ENCODE results near the gene TSPAN9. TPM values are rescaled to one million over a fixed set of nuclear protein-coding genes. Genes with fewer than 3 reads are reported as not detected.

Gene TSPAN9
- total and polyA plus RNA-seq, 10 of the 15 experiments (the other 5 are each of a cell fraction or from before 2014, with no cell fraction given): 0.03 to 1.0 (median 0.12) TPM; not detected in 5

DNA sequence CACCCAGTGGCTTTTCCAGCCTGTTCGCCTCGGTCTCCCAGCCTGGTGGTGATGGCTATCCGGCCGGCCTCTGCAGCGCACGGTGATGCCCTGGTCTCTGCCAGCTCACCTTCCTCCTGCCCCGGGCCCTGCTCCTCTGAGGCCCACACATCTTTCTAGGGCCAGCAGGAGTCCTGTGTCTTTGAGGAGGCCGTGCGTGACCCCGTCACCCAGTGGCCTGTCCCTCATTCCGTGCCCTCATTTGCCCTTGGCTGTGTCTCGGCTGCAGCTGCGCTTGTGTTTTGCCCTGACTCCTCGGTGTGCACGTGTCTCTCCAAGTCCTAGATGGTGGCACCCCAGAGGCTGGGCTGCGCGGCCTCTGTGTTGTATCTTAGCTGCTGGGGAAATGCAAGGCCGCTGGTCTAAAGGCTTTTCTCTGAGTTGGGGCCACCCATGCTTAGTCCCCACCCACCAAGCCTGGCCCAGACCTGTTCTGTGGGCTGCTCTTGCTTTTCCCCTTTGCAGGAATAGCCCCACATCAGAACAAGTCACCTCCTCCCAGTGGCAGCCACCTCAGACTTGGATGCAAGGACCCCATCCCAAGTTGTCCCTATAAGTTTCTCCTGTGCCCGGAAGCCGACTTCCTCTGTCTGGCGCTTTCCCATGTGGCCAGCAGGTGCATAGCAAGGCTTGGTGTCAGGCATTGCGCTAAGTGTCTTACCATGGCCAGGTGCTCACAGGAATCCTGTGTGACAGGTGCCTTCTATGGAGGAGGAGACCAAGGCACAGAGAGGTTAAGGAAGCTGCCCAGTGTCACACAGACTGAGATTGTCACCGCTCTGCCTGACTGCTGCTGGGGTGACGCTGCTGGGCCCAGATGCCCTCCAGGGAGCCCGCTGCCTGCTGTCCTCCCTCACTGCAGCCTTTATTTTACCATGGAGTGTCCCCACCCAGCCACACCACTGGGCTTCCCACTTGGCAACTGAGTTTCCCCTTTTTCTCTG is 64.5 kb downstream of the TSPAN9 start:
- Histone ChIP-seq H3K9ac (ENCODE audit: control insufficient read depth, insufficient read depth, low read length) (no peak overlapping the region), H3K9me3 (replicated peaks; ENCODE audit: control insufficient read depth, insufficient read depth, low read length) (no peaks in the 10 kb centered on the region), H3K4me1 (ENCODE audit: control insufficient read depth, insufficient read depth, low read length) (no peaks in the 10 kb centered on the region), H3K4me3 (no peak overlapping the region), H3K4me2 (ENCODE audit: control insufficient read depth, insufficient read depth) (no peak overlapping the region), H3K79me2 (ENCODE audit: control insufficient read depth, insufficient read depth, low read length) (no peaks in the 10 kb centered on the region), H4K20me1 (ENCODE audit: control insufficient read depth, insufficient read depth) (no peaks in the 10 kb centered on the region), H3K36me3 (ENCODE audit: control insufficient read depth in 2 of 2, insufficient read depth in 2 of 2, low read length in 1 of 2) (no peaks in the 10 kb centered on the region), H2AFZ (ENCODE audit: control insufficient read depth, low read depth, low read length) (no peak overlapping the region), H3K27me3 (replicated peaks in 1 of 2; ENCODE audit: control insufficient read depth in 2 of 2, insufficient read depth in 2 of 2, low read length in 1 of 2) (peaks cover 0 to 3% of the 10 kb centered on the region in 2 experiments; a peak in 3 of 4 replicates), H3K27ac (ENCODE audit: control insufficient read depth, insufficient read depth) (no peak overlapping the region)
- BruUV-seq (replicated peaks): no TSS peak
- FAIRE-seq: no peak
- WGBS (ENCODE audit: insufficient coverage, insufficient replicate concordance, low lambda C conversion rate, missing lambda C conversion rate): 55% methylated on average over 25 of the region's 25 CpGs
- DNase-seq (ENCODE audit: low read depth, low spot score): no peak
- intact Hi-C loops (cut with micrococcal nuclease; ENCODE audit: unreplicated experiment): no loop called here
- CTCF ChIA-PET: no interaction called here
- in situ Hi-C loops (cut with MboI): no loop called here
- RAD21 ChIA-PET (ENCODE audit: unreplicated experiment): no interaction called here
- ATAC-seq: no peak
- POLR2A ChIA-PET: no interaction called here
- TF ChIP-seq ZNF24 (IDR thresholded peaks at IDR 0.05) (no peak), ASH2L (IDR thresholded peaks at IDR 0.05; ENCODE audit: borderline replicate concordance, low read depth) (no peak), PAX8 (IDR thresholded peaks at IDR 0.05) (no peak), SMC3 (IDR thresholded peaks at IDR 0.05; ENCODE audit: borderline replicate concordance, low read length) (no peak), JUNB (IDR thresholded peaks at IDR 0.05) (no peak), WRNIP1 (IDR thresholded peaks at IDR 0.05; ENCODE audit: borderline replicate concordance, low read depth, low read length) (no peak), ATF3 (IDR thresholded peaks at IDR 0.05; ENCODE audit: borderline replicate concordance, extremely low read depth, low read depth, low read length) (no peak), BCLAF1 (IDR thresholded peaks at IDR 0.05) (no peak), ZSCAN29 (IDR thresholded peaks at IDR 0.05) (no peak), POLR2AphosphoS5 (IDR thresholded peaks at IDR 0.05; ENCODE audit: low read length) (no peak), FOXK2 (IDR thresholded peaks at IDR 0.05) (no peak)
- TF ChIP-seq, protein P1, sequence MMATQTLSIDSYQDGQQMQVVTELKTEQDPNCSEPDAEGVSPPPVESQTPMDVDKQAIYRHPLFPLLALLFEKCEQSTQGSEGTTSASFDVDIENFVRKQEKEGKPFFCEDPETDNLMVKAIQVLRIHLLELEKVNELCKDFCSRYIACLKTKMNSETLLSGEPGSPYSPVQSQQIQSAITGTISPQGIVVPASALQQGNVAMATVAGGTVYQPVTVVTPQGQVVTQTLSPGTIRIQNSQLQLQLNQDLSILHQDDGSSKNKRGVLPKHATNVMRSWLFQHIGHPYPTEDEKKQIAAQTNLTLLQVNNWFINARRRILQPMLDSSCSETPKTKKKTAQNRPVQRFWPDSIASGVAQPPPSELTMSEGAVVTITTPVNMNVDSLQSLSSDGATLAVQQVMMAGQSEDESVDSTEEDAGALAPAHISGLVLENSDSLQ (IDR thresholded peaks at IDR 0.05): no peak
- TF ChIP-seq, protein P2, sequence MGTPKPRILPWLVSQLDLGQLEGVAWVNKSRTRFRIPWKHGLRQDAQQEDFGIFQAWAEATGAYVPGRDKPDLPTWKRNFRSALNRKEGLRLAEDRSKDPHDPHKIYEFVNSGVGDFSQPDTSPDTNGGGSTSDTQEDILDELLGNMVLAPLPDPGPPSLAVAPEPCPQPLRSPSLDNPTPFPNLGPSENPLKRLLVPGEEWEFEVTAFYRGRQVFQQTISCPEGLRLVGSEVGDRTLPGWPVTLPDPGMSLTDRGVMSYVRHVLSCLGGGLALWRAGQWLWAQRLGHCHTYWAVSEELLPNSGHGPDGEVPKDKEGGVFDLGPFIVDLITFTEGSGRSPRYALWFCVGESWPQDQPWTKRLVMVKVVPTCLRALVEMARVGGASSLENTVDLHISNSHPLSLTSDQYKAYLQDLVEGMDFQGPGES (IDR thresholded peaks at IDR 0.05): no peak
- TF ChIP-seq, protein P3, sequence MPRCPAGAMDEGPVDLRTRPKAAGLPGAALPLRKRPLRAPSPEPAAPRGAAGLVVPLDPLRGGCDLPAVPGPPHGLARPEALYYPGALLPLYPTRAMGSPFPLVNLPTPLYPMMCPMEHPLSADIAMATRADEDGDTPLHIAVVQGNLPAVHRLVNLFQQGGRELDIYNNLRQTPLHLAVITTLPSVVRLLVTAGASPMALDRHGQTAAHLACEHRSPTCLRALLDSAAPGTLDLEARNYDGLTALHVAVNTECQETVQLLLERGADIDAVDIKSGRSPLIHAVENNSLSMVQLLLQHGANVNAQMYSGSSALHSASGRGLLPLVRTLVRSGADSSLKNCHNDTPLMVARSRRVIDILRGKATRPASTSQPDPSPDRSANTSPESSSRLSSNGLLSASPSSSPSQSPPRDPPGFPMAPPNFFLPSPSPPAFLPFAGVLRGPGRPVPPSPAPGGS (IDR thresholded peaks at IDR 0.05; ENCODE audit: borderline replicate concordance, insufficient read depth, low read depth, low read length, poor library complexity, severe bottlenecking): no peak
- SMC1A ChIA-PET (ENCODE audit: uncharacterized antibody, unreplicated experiment): no interaction called here
